ENCODE data around the gene ZBTB22. TPM values are rescaled to one million over a fixed set of nuclear protein-coding genes. Genes with fewer than 3 reads are reported as not detected.
A peak's percentile ranks its signal among the peaks of the same experiment; 100 is the strongest.

Gene ZBTB22
- polyA plus RNA-seq, 4 donors: 21.5 to 30.4 (median 27.2) TPM

DNA sequence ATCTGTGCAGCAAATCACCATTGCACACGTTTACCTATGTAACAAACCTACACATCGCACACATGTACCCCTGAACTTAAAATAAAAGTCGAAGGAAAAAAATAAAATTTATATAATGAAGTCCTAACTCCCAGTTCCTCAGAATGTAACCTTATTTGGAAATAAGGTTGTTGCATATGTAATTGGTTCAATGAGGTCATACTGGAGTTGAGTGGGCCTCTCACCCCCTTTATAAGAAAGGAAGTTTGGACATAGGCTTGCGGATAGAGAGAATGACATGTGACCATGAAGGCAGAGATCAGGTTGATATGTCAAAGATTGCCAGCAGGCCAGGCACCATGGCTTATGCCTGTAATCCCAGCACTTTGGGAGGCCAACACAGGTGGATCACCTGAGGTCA lies 16.1 kb upstream of the ZBTB22 start:
- DNase-seq (ENCODE audit: low read depth in 4 of 4, low spot score in 2 of 4): no peak

DNA sequence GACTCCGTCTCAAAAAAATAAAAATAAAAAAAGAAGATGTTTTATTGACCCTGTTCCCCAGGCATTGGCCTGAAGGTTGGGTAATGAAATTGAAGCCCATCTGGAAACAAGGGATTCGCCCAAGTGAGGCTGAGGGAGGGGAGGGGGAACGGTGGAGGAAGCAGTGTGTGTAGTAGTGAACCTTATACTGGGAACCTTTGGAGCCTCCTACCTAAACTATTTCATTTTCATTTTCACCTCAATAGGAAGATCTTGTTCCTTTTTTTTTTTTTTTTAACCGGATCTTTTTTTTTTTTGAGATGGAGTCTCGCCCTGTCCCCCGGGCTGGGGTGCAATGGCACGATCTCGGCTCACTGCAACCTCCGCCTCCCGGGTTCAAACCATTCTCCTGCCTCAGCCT lies 13.2 kb upstream of the ZBTB22 start:
- no peak for DNase-seq (ENCODE audit: low read depth in 4 of 4, low spot score in 2 of 4)

DNA sequence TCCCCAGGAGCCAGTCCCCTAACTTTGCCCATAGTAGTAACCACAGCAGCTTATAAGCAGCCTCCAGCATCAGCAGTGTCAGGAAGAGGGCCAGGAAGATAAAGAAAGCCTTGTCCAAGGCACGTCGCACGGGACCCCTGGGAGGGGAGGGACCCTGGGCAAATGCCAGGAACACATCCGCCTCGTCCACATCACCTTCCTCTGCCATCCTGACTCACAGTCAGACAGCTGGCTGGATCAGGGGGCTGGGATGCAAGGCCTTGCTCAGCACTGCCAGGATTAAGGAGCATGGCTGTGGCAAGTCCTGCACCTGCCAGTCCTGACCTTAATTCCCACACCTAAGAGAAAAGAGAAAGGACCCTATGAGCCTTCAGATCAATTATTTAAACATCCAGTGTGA lies 11.5 kb upstream of the ZBTB22 start:
- no peak for DNase-seq (ENCODE audit: low read depth in 4 of 4, low spot score in 2 of 4)

DNA sequence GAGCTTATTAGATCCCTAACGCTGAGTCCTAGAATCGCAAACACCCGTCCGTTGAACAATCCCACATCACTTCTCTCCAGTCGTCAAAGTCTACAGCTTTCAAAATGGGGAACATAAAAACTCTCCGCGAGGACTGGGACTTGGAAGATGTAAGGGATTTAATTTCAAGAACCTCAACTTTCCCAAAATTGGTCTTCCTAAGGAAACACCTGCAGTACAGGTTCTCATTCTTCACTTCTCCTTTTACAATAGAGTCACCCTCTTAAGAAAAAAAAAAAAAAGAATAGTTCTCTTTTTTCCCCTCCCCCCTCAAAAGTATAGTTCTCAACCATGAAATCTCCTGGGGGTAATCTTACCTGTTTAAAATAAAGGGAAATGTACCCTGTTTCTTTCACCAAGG lies 6.6 kb upstream of the ZBTB22 start:
- no peak for DNase-seq (ENCODE audit: low read depth in 4 of 4, low spot score in 2 of 4)

DNA sequence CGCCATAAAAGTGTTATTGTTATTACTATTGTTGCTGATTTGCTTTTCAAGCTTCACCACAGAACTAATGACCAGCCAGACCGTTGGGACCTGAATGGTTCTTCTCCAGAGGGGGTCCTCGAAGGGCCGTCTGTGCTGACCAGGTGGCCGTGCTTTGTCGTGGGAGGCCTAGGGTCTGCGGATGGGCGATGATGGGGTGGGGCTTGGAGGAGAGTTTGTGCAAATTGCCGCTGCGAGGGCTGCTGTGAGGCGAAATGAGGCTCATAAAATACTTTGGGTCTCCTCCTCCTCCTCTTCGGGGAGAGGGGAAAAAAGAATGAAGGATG lies 6.0 kb upstream of the ZBTB22 start:
- DNase-seq (ENCODE audit: low read depth in 4 of 4, low spot score in 2 of 4): no peak

DNA sequence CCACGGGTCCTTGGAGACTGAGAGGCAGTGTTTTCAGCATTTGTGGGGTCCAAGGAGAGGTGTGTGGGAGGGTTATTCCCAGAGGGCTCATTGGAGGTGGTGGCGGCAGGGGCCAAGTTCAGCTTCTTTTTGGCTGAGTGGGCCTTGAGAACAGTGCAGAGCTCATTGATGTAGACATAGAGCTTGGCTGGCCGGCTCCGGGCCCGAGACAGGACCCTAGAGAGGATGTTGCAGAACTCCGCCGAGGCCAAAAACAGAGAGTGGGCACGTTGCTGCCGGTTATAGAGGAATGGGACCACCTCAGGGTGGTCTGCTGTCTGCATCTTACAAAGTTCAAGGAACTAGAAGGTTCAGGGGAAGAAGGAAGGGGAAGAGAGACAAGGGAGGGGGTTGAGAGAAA lies 3.7 kb upstream of the ZBTB22 start:
- DNase-seq (ENCODE audit: low read depth in 4 of 4, low spot score in 2 of 4): no peak

DNA sequence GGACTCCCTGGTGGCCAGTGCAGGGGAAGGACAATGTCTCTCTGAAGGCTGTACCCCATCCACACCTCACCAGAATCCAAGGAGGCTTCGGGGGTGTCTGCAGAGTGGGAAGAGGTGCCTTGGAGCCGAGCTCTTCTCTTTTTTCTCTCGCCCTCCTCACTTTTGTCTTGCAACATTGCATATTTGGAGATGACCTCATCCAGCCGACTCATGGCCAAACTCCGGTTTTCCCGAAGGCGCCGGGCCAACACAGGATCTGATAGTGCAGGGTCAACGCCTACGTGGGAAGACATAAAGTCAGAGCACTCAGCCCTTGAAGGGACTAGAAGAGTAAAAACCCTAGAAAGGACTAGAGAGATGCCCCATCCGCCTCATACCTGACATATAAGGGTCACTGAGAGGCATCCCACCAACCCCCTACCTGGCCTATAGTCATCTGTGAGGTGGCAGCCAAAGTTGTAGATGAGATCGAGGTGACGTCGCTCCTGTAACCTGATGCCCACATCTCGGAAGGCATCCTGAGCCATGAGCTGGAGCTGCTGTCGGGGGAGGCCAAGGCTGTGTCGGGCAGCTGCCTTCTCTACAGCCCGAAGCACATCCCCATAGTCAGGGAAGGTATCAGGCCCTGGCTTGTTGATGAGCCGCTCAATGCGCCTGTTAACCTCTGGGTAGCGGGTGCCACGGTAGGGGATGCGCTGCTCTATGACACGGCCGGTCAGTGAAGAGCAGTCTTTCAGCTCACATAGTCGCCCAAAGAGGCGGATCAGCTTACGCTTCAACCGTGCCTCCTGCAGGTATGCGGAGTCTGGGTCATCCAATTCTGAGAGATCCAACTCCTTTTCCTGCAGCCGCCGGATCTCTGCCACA lies 3.0 kb upstream of the ZBTB22 start:
- DNase-seq (ENCODE audit: low read depth in 4 of 4, low spot score in 2 of 4): no peak

DNA sequence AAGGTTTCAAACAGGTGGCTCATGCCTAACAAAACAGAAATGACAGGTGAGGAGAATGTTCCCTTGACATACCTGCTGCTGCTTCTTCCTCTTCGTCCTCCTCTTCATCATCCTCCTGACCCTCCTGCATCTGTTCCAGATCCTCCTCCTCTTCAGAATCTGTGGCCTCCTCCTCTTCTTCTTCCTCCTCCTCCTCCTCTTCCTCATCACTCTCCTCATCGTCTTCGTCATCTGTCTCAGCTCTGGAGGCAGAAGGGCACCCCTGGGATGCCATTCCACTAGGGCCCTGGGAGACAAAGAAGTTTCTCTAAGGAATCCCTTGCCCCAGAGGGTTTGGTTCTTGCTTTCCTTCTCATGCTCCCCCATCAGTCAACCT lies 2.4 kb upstream of the ZBTB22 start:
- DNase-seq (ENCODE audit: low read depth in 4 of 4, low spot score in 2 of 4): no peak

DNA sequence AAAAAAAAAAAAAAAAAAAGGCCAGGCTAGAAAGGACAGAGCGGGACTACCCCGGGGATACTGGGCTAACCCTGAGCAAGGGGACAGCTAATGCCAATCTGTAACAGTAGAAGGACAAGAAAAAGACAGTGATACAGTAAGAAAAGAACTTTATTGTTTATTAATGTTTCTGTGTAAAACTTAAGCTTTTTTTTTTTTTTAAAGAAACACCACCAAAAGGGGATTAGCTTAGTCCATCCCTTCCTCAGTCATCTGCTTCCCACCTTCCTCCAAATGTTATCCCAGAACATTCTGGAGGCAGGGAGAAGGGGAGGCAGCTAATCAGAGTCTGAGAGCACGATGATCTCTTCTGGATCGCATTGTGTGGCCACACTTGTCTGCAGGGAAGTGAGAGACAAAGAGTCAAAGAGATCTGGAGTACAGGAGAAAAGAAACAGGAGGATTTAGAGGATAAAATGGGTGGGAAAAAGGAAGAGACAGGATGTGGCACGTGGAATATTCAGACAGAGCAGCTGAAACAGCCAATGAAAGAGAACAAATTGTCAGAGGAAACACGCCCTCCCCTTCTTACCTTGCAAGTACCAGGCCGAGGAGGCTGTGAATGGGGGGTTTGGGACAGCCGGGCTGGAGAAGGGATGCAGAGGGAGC lies 1.0 kb upstream of the ZBTB22 start:
- no peak for DNase-seq (ENCODE audit: low read depth in 4 of 4, low spot score in 2 of 4)

DNA sequence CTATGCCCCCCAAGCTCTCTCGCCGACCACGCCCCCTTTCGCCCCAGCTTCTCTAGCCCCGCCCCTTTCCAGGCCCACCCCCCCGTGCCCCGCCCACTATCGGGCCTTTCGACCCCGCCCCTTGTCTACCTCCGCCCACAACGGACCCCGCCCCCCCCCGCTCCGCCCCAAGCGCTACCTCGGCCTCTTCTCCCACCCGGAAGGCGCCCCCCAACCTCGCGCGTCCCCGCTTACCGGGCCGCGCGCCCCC lies 200 bp downstream of the ZBTB22 start:
- no peak for DNase-seq (ENCODE audit: low read depth in 4 of 4, low spot score in 2 of 4)

DNA sequence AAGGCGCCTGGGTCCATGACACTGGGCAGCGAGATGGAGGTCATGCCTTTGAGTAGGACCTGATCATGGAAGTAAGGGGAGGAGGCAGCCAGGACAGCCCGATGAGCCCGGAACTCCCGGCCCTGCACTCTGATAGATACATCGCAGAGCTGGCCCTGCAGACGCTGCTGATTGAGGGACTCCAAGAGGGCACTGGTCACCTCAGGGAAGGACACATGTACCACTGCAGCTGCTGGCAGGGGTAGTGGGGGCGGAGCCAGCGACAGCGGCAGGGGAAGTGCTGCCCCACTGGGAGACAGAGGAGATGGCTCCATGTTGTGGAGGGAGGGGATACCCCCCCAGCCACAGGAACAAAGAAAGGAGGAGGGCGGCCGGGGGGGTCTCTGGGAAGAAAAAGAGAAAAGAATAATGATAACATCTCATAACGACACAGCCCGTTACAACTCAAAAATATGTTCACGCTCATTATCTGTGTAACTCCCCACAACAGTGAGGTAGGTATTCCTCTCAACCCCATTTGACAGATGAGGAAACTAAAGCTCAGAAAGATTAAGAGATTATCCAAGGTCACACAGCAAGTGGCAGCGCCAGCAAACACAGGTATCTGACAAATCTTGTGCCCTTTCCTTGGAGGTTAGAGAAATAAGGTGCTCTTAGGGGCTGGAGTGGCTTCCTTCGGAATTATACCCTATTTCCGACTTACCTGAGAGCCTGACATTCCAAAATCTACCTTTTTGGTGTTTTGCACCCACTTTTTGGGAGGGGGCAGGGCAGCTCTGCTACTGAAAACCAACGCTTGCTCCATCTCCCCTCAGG lies 733 bp downstream of the ZBTB22 start:
- no peak for DNase-seq (ENCODE audit: low read depth in 4 of 4, low spot score in 2 of 4)

DNA sequence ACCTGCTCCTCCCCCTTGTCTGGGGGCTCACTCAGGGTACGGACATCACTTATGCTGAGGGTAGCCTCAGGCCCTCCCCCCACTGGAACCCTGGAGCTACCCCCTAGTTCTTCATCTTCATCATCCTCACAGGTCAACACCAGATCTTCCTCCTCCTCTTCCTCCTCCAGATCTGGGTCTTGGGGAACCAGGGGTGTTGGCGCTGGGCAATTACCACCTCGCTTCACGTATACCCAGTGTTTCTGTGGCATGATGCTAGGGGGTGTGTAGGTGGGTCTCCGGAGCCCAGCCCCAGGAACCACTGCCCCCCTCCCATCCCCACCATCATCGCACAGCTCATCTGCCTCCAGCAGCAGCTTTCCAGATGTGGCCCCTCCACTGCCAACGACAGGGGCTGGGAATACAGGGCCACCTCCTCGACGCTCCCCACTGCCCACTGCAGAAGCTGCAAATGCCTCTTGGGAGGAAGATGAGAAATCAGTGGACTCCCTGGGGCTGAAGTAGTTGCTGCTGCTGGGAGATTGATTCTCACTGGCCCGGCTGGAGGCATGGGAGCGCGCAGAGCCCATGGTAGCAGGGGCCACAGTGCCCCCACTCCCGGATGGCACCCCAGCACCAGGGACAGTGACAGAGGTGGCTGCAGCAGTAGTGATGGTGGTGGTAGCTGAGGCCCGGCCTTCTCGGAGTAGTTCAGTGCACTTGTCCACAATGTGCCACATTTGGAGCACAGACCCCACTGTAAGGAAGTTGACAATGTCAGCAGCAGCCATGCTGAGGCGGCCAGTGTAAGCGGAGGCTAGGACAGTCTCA lies 1.5 kb downstream of the ZBTB22 start:
- no peak for DNase-seq (ENCODE audit: low read depth in 4 of 4, low spot score in 2 of 4)

DNA sequence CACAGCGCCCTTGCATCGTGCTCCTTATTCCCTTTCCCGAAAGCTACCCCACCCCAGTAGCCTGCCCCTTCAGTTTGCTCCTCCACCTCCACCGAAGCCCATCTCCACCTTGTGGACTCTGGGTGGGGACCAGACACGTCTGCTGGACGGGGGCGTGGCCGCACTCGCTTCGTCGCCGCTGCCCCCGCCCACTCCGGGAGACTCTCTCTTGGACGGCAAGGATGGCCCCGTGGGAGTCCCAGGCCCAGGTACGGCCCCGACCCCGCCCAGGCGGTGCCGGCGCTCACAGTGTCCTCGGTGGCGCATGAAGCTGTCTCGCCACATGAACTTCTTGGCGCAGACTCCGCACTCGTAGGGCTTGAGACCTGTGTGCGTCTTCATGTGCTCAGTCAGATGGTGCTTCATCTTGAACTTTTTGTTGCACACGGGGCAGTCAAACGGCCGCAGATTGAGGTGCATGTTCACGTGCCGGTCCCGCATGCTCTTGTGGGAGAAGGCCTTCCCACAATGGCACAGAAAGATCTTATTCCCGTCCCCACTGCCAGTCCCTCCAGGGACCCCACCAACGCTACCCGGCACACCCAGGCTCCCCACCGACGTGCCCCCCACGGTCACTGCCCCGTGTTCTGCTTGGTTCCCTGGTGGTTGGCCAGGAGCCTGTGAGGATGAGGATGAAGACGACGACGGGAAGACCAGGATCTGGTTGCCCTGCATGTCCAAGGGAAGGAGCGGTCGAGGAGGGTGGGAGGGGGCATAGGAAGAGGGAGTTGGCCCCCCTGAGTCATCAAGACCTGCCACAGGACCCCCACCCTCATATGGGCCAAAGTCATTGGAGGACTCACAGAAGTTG lies 2.4 kb downstream of the ZBTB22 start:
- DNase-seq (ENCODE audit: low read depth in 4 of 4, low spot score in 2 of 4): no peak

DNA sequence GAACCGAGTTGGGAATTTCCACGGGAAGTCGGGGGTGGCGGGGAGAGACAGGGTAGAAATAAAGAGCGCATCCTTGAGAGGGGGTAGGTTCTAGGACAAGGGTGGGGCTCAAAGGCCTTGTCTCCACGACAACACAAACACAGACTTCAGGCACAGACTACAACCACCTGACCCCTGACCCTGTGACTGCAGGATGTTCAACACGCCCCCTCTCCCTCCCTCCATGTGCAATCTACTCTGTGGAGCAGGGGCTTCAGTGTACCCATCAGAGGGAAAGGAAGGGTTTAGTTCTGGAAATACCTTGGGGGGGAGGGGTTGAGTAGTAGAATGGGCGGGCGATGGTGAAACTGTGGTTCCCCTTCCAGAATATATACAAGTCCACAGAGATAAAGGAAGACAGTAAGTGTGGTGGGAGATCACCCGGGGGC lies 3.0 kb downstream of the ZBTB22 start:
- DNase-seq (ENCODE audit: low read depth in 4 of 4, low spot score in 2 of 4): peak in 1 of 4 donors; percentile 51

DNA sequence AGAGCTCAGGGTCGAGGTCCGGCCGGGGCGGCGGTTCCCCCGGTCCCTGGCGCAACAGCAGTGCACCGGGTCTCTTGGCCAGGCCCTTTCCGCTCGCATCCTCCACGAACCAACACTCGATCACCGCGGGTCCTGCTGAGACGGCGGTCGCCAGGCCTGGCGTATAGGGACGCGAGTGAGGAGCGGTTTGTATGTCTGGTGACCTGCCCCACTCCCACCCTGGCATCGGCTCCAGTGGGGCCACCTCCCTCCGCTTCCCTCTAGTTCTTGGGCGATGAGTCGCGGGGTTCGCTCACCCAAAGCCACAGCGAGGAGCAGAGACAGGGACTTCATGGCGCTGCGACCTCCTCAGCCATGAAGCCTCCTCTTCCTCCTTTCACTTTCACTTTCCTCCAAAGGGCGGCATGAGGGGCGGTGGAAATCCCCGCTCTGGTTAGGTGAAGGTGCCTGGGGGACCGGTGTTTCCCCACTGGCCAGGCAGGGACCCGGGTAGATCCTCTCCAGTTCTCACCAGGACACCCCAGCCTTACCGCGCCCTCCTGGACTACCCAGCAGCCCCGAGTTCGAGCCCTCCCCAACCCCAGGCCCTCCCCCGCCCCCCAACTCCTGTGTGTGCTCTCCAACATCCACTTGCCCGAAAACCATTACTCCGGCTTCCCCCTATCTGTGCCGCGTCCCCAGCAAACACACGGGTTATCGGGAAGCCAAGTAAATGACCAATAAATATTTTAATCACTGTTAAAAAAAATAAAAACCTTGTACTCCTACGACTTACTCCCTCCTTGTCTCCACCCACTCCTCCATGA lies 3.6 kb downstream of the ZBTB22 start, which contains the start of gene TAPBP:
Gene TAPBP (minus strand): TSS at position 370 of the 806 bp plus-strand sequence. CDS start 37 bp downstream, at position 333.
- DNase-seq (ENCODE audit: low read depth in 4 of 4, low spot score in 2 of 4): peak in 1 of 4 donors; percentile 60

DNA sequence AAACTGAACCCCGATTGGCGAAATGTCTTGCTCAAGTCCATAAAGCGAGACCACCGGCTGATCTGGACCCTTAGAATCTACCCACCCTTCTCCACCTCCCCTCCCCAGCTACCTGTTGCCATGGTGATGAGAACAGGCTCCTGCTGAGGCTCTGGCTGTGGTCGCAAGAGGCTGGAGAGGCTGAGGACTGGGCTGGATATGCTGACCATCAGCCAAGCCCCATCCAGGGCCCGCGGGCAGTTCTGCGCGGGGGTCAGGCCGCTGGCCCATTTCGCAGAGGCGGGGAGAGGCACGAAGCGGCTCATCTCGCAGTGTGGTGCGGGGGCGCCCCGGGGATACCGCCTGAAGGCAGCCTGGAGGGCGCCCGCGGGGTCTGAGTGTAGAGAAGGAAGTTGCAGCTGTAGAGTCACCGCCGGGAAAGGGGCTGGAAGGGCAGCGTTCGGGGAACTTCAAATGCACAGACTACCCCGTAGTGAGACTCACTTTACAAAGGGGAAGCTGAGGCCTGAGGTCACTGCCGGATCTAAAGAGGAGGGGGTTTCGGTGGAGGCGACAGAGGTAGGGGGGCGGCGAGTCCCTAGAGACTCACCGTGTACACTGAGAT lies 4.3 kb downstream of the ZBTB22 start:
- DNase-seq (ENCODE audit: low read depth in 4 of 4, low spot score in 2 of 4): no peak

DNA sequence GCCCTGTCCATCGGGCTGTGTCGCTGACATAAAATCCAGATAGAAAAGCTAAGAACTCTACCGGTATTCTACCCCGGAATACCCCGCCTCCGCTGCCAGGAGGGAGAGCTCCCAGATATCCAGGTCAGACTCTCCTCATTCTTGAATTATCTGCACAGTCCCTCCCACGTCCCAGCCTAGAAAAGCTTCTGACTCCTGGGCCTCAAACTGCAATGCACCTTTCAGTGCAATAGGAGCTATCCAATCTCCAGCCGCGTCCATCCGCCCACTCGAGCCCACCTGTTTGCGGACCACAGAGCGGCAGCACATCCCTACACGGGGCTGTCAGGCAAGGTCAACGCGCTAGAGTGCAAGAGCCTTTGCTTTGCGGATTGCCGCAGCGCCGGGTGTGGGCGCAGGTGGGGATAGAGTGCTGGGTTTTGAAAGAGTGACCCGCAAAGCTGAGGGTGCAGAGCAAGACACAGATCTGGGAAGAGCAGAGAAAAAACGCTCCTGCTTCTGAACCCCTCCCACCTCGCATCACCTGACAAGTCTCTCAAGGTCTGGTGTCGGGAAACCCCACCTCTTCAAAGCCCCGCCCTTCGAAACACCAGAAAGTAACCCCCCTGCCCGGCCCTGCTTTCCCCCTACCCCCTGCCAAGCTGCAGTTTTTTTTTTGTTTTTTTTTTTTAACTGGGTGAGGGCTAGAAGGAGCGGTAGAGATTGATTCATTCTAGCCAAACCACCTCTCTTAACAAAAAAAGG lies 5.0 kb downstream of the ZBTB22 start:
- peak in 1 of 4 donors; percentile 29 for DNase-seq (ENCODE audit: low read depth in 4 of 4, low spot score in 2 of 4)

DNA sequence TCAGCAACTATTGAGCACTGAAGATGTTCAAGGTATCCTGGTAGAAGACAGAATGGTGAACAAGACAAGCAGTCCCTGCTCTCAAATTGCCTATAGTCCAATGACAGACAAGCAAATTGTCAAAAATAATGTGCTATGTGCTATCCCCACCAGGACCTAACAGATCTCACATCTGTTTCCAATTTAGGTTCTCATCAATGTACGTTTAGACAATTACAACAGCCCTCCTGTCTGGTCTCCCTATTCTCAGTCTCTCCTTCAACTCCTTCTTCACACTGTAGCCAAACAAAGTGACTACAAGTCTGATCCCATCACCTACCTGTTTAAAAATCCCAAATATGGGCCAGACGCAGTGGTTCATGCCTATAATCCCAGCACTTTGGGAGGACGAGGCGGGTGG lies 11.2 kb downstream of the ZBTB22 start:
- DNase-seq (ENCODE audit: low read depth in 4 of 4, low spot score in 2 of 4): no peak

Measured in left renal cortex interstitium (tissue), 4 donors.